GM21367 (cell line): ENCODE data around the gene KRR1.
"Not testable (repeated sequence)": the region's sequence is repeated elsewhere in the genome, so short reads cannot be mapped to it uniquely, and the experiment has no call there.

Experiments used
- ATAC-seq: cut with Tn5 transposase; IDR thresholded peaks from one replicate; pipeline ENCODE4 v1.9.1; 2021; ENCODE audit not compliant: unreplicated experiment

KRR1 gene

DNA sequence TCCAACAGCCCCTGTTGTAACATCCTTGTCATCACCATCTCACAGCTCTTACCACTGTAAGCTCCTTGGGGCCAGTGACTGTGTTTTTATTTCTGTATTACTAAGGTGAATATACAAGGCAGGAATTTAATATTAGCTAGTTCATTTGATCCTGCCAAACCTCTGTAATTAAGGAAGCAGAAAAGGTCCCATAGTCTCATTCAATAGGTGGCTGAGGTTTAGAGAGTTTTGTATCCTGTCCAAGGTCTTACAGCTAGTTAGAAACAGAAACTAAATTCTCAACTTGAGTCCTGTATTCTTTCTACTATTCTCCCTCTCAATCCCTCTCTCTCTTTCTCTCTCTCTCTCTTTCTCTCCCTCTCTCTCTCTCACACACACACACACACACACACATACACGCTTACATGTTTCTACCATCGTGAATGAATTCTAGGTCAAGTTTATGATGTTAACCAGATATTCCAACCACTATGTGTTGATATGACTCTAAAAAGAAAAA is 31.4 kb downstream of the KRR1 start:
- ATAC-seq: peak; percentile 34

GRCh38 chr12:75478116-75478794 is 33.2 kb downstream of the KRR1 start:
- peak; percentile 24 for ATAC-seq

DNA sequence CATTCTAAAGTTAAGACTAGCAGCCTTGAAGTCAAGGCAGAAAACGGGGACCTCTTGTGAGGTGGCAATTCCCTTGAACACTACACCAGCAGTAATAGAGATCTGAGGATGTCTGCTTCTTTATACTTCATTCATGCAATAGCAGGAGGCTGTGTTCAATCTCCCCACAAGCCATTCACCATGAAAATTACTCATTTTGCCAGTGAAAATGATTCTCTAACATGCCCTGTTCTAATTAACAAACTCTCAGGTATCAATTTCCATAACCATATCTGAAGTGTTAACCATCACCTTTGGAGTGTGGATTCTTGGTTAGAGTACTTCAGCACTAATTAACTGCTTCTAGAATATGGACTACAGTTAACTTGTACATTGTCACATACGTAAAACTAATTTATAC is 34.3 kb downstream of the KRR1 start:
- no peak for ATAC-seq

- no peak for ATAC-seq
Measured at GRCh38 chr12:75476071-75476470, 35.3 kb downstream of the KRR1 start.

- ATAC-seq: no peak
Measured at GRCh38 chr12:75474116-75474515, 37.3 kb downstream of the KRR1 start.

- ATAC-seq: peak; percentile 78
Measured at GRCh38 chr12:75471902-75472890, 39.2 kb downstream of the KRR1 start.

- no peak for ATAC-seq
Measured at GRCh38 chr12:75460204-75460603, 51.2 kb downstream of the KRR1 start.

- ATAC-seq: no peak
Measured at GRCh38 chr12:75459755-75460154, 51.7 kb downstream of the KRR1 start.

DNA sequence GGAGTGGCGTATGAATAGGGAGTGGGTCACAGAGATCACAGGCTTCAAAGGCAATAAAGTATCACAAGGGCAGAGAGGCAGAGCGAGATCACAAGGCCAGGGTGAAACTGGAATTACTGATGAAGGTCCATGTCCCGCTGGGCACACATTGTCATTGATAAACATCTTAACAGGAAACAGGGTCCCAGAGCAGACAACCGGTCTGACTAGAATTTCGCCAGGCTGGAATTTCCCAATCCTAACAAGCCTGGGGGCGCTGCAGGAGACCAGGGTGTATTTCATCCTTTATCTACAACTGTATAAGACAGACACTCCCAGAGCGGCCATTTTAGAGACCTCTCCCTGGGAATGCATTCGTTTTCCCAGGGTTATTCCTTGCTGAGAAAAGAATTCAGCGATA is 53.5 kb downstream of the KRR1 start:
- not testable (repeated sequence) for ATAC-seq

DNA sequence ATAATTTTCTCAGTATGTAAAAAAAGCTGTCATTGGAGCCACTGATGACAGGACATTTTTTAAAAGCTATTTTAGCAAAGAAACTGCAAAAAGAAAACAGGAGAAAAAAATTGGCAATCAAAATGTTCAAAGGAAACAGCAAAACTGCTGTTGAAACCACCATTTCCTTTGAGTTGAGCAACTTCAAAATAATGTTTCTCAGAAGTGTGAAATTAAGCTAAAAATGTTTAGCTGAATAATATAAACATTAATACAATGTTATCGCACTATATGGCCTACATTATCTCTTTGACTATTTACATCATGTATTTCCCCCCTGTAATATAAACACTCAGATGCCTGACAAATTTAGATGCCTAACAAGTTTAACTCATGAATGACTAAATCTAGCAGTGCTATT is 54.2 kb downstream of the KRR1 start:
- no peak for ATAC-seq

GRCh38 chr12:75455839-75456238 is 55.6 kb downstream of the KRR1 start:
- ATAC-seq: no peak

DNA sequence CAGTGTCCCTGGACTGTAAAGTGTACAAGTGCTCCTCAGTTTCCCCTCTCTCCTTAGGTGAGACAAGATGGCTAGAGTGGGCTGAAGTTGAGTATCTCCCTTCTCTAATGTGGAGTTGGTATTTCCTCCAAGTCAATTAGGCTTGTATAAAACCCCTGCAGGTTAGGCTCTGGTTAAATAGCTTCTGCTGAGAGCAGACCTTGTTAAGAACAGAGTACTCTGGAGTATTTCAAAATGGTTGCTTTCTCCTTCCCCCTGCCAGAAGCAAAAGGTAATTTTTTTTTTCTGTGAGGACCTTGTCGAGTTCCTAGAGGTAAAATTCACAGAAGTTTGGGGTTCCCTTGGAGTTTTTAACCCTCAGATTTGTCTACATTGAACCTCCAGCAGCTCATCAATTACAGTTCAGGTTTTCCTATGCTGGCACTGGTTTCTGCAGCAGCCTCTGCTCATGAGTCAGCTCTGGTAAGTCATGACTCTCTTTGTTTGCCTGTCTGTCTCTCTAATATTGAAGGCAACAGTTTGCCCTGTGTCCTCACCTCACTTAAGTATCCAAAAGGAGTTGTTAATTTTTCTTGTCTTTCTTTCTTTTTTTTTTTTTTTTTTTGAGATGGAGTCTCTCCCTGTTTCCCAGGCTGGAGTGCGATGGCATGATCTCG is 58.6 kb downstream of the KRR1 start:
- ATAC-seq: no peak

GRCh38 chr12:75447691-75448393 is 63.6 kb downstream of the KRR1 start:
- no peak for ATAC-seq

DNA sequence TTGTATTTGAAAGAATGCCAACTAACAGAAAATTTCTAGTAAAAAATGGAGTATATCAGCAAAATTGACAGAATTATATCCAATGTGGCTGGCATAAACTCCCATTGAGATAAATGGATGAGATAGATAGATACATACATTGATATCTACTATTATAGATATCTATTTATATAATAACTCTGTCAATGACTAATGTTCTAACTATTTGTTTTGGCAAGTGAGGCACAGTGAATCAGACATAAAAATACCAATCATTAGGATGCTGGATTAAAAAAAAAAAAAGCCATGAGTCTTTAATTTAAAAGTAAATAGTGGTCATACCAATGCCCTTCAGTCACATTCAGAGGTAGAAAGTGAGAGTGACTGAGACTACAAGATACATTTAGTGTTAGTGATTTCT is 64.6 kb downstream of the KRR1 start:
- ATAC-seq: no peak

- not testable (repeated sequence) for ATAC-seq
Measured at GRCh38 chr12:75445137-75445507, 66.3 kb downstream of the KRR1 start.

GRCh38 chr12:75444429-75445136 is 66.8 kb downstream of the KRR1 start:
- no peak for ATAC-seq

- no peak for ATAC-seq
Measured at GRCh38 chr12:75443709-75444108, 67.7 kb downstream of the KRR1 start.

GRCh38 chr12:75442454-75442853 is 69.0 kb downstream of the KRR1 start:
- ATAC-seq: not testable (repeated sequence)

DNA sequence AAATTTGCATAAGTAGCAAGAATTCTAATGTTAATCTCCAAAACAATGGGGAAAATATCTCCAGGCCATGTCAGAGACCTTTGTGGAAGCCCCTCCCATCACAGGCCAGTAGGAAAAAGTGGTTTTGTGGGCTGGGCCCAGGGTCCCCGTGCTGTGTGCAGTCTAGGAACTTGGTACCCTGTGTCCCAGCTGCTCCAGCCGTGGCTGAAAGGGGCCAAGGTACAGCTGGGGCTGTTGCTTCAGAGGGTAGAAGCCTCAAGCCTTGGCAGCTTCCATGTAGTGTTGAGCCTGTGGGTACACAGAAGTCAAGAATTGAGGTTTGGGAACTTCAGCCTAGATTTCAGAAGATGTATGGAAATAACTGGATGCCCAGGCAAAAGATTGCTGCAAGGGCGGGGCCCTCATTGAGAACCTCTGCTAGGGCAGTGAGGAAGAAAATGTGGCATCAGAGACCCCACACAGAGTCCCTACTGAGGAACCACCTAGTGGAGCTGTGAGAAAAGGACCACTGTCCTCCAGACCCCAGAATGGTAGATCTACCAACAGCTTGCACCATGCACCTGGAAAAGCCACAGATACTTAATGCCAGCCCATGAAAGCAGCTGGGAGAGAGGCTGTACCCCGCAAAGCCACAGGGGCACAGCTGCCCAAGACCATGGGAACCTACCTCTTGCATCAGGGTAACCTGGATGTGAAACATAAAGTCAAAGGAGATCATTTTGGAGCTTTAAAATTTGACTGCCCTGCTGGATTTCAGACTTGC is 69.5 kb downstream of the KRR1 start:
- ATAC-seq: not testable (repeated sequence)
